ENCODE measurements around the gene NUP210L. TPM values are rescaled to one million over a fixed set of nuclear protein-coding genes. Genes with fewer than 3 reads are reported as not detected.

NUP210L gene
- total and polyA plus RNA-seq, 12 donors: 0.01 to 0.45 (median 0.11) TPM; not detected in 6

GRCh38 chr1:154167461-154167860 is 12.6 kb upstream of the NUP210L start:
- TF ChIP-seq, protein P1, sequence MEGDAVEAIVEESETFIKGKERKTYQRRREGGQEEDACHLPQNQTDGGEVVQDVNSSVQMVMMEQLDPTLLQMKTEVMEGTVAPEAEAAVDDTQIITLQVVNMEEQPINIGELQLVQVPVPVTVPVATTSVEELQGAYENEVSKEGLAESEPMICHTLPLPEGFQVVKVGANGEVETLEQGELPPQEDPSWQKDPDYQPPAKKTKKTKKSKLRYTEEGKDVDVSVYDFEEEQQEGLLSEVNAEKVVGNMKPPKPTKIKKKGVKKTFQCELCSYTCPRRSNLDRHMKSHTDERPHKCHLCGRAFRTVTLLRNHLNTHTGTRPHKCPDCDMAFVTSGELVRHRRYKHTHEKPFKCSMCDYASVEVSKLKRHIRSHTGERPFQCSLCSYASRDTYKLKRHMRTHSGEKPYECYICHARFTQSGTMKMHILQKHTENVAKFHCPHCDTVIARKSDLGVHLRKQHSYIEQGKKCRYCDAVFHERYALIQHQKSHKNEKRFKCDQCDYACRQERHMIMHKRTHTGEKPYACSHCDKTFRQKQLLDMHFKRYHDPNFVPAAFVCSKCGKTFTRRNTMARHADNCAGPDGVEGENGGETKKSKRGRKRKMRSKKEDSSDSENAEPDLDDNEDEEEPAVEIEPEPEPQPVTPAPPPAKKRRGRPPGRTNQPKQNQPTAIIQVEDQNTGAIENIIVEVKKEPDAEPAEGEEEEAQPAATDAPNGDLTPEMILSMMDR (IDR thresholded peaks at IDR 0.05): no peak
- Histone ChIP-seq H3K4me1 (peaks cover 0 to 5% (median 0%) of the 10 kb centered on the region in 9 donors), H3K27me3 (no peaks in the 10 kb centered on the region), H3K36me3 (peaks cover 0 to 100% (median 92%) of the 10 kb centered on the region in 9 donors), H3K9me3 (no peaks in the 10 kb centered on the region), H3K27ac (no peak overlapping the region), H3K4me3 (no peak overlapping the region)
- intact Hi-C loops (cut with DNase I): no loop called here
- DNase-seq (no peak), ATAC-seq (peak in 1 of 8 donors; percentile 4)

DNA sequence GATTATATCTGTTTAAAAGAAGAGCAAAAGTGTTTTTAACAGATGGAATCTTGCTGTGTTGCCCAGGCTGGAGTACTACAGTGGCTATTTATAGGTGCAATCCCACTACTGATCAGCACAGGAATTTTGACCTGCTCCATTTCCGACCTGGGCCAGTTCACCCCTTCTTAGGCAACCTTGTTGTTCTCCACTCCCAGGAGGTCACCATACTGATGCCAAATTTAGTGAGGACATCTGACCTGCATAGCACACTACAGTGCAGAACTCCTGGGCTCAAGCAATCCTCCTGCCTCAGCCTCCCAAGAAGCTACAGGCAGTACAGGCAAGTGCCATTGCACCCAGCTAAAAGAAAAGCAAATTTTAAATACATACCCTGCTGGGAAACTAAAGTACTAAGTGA is 11.3 kb upstream of the NUP210L start:
- intact Hi-C loops (cut with DNase I): no loop called here
- Histone ChIP-seq H3K27ac (no peak overlapping the region), H3K9me3 (no peaks in the 10 kb centered on the region), H3K4me3 (no peak overlapping the region), H3K27me3 (no peaks in the 10 kb centered on the region), H3K36me3 (peaks cover 0 to 100% (median 84%) of the 10 kb centered on the region in 9 donors), H3K4me1 (peaks cover 0 to 2% (median 0%) of the 10 kb centered on the region in 9 donors)
- 64 to 76% methylated on average over 1 of the region's 1 CpG for WGBS, 2 donors
- no peak for ATAC-seq
- no peak for DNase-seq
- TF ChIP-seq, protein P1 (IDR thresholded peaks at IDR 0.05): no peak

GRCh38 chr1:154159554-154159953 is 4.7 kb upstream of the NUP210L start:
- H3K27ac ChIP-seq: peak overlapping the region in 2 of 10 donors; percentile 80 to 81
- no peak for ATAC-seq
- intact Hi-C loops (cut with DNase I): no loop called here

DNA sequence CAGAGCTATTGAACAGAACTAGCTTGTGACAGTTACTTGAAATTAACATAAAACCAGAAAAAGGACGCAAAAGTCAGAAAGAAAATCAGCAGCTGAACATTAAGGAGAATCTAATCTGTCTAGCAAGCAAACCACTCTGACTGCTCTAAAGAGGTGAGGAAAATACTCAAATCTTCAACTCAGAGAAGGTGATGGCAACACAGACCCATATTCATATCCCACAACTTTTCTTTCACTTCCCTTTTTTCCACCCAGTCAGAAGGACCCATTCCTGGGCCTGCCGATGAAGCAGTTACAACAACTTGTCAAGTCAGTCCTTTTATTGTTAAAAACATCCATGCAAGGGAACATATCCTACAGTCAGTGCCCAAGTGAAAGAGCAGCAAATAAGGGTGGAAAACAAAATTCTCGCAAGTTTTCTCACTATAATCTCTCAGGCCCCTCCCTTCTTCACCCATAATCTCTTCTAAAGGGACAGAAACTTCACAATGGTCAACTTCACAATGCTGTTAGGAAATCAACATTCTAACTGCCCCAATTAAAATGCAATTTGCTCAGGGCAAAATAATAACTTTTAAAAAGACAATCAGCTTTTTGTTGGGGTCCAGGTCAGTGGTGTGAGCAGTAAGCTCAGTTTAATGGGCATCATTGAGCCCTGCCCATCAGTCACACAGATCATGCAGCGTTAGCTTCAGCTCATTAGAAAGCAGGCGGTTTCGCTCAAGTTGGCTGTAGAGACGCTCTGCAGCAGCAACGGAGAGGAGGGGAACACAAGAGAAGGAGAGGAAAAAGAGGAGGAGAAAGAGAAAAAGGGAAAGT is 3.6 kb upstream of the NUP210L start:
- Histone ChIP-seq H3K27me3 (no peaks in the 10 kb centered on the region), H3K4me3 (no peak overlapping the region), H3K36me3 (peaks cover 0 to 90% (median 29%) of the 10 kb centered on the region in 9 donors), H3K9me3 (peaks cover 0 to 9% (median 0%) of the 10 kb centered on the region in 11 donors), H3K4me1 (peaks cover 0 to 72% (median 22%) of the 10 kb centered on the region in 9 donors), H3K27ac (peak overlapping the region in 2 of 10 donors; percentile 80 to 81)
- ATAC-seq (peak in 2 of 8 donors; percentile 7 to 33), DNase-seq (no peak)
- TF ChIP-seq, protein P1 (IDR thresholded peaks at IDR 0.05): no peak
- WGBS, 2 donors: 84 to 88% methylated on average over 8 of the region's 8 CpGs
- intact Hi-C loops (cut with DNase I): no loop called here

More at GRCh38 chr1:154159554-154159953, 4.7 kb upstream of the NUP210L start:
- peaks cover 0 to 62% (median 20%) of the 10 kb centered on the region in 9 donors for H3K4me1 ChIP-seq
- TF ChIP-seq, protein P1 (IDR thresholded peaks at IDR 0.05): no peak
- no peak for DNase-seq
- H3K9me3 ChIP-seq: peaks cover 0 to 9% (median 0%) of the 10 kb centered on the region in 11 donors
- peaks cover 0 to 99% (median 39%) of the 10 kb centered on the region in 9 donors for H3K36me3 ChIP-seq
- no peak overlapping the region for H3K4me3 ChIP-seq
- no peaks in the 10 kb centered on the region for H3K27me3 ChIP-seq

Measured in heart right ventricle (tissue), 16 donors.